Gastrocnemius medialis (tissue), 4 donors: Measurements from ENCODE around the gene LEAP2.

Source experiments
- CTCF ChIP-seq, 5 experiments: fragments of 450-650 bp in 3 of 5; fragments of 200-600 bp in 2 of 5; sonication (generic) in 2 of 5; IDR thresholded peaks in 4 of 5; conservative IDR thresholded peaks in 1 of 5; 1 replicate in 4 of 5; 2 replicates in 1 of 5; pipeline ENCODE4 v1.5.1; 2016 to 2019; ENCODE audit warnings: antibody characterized with exemption in 5 of 5, mild to moderate bottlenecking in 3 of 5, moderate library complexity in 3 of 5
- POLR2A ChIP-seq, 2 donors: fragments of 450-650 bp; IDR thresholded peaks; one replicate each; pipeline ENCODE4 v1.6.1; 2017; ENCODE audit warnings: antibody characterized with exemption in 2 of 2, mild to moderate bottlenecking in 2 of 2, moderate library complexity in 2 of 2

GRCh38 chr5:132883261-132883834 lies 9.9 kb downstream of the LEAP2 start:
- TF ChIP-seq CTCF (IDR thresholded peaks at IDR 0.05 in 4 of 5, conservative IDR thresholded peaks at IDR 0.05 in 1 of 5) (peak; percentile 33 to 66 (median 46)), POLR2A (IDR thresholded peaks at IDR 0.05) (no peak)
